Glomerular visceral epithelial cell (primary cell): ENCODE results near the gene GRIN2D.

Source experiments
- DNase-seq: peaks from one replicate; pipeline ENCODE4 v3.0.0-alpha.2; 2016; ENCODE audit errors: extremely low spot score

The GRIN2D gene

DNA sequence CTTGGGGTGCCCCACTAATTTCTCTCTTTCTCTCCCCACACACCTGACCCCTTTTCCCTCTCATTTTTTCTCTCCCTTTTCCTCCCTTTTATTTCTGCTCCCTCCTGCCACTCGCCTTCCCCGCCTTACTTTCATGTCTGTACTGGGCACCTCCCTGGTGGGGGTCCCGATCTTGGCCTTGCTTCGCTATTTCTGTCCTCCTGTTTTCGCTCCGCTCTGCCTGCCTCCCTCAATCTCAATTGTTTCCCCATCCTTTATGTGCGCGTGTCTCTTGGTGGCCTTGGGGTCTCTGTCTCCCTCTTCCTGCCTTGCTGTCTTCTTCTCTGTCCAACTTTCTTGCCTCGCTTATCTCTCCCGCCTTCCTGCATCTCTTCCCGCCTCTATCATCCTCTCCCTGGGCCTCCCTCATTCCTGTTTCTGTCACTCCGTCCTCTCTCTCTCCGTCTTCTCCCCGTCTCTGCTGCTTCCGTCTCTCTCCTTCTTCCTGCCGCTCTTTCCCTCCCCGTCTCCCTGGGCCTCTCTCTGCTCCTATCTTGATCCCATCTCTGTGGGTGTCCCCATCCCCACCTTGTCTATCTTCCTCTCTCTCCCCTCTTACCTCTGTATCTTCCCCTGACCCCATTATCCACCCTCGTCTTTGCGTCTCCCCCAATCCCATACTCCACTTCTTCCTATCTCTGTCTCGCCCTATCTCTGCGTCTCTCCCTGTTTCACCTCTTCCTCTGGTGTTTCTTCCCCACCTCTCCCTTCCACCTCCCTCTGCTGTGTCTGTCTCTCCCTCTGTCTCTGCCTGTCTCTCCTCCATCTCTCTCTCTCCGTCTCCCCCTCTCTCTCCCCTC is 4.0 kb downstream of the GRIN2D start:
- DNase-seq: no peak

DNA sequence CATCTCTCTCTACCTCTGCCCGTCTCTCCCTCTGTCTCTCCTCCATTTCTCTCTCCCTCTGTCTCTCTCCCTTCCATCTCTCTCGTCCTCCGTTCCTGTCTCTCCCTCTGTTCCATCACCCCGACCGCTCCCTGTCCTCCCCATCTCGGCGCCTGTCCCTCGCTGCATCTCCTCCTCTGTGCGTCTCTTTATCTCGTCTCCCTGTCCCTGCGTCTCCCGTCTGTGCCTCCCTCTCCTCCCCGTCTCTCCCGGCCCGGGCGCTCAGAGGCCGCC is 4.6 kb downstream of the GRIN2D start:
- no peak for DNase-seq

DNA sequence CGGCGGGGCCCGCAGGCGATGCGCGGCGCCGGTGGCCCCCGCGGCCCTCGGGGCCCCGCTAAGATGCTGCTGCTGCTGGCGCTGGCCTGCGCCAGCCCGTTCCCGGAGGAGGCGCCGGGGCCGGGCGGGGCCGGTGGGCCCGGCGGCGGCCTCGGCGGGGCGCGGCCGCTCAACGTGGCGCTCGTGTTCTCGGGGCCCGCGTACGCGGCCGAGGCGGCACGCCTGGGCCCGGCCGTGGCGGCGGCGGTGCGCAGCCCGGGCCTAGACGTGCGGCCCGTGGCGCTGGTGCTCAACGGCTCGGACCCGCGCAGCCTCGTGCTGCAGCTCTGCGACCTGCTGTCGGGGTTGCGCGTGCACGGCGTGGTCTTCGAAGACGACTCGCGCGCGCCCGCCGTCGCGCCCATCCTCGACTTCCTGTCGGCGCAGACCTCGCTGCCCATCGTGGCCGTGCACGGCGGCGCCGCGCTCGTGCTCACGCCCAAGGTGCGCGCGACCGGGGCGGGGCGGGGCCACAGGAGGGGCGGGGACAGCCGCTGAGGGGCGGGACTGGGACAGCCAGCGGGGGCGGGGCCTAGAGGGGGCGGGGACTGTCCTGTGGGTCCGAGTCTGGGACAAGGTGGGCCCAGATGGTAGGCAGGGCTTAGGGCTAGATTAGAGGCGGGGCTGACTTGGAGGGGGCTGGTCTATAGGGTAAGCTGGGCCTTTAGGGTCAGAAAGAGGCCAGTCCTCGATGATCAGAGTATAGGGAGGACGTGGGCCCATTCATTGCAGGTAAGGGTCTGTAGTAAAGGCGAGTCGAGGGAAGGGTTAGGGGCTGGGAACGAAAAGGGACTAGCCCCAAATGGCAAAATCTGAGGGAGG is 5.1 kb downstream of the GRIN2D start:
- peak; percentile 82 for DNase-seq

DNA sequence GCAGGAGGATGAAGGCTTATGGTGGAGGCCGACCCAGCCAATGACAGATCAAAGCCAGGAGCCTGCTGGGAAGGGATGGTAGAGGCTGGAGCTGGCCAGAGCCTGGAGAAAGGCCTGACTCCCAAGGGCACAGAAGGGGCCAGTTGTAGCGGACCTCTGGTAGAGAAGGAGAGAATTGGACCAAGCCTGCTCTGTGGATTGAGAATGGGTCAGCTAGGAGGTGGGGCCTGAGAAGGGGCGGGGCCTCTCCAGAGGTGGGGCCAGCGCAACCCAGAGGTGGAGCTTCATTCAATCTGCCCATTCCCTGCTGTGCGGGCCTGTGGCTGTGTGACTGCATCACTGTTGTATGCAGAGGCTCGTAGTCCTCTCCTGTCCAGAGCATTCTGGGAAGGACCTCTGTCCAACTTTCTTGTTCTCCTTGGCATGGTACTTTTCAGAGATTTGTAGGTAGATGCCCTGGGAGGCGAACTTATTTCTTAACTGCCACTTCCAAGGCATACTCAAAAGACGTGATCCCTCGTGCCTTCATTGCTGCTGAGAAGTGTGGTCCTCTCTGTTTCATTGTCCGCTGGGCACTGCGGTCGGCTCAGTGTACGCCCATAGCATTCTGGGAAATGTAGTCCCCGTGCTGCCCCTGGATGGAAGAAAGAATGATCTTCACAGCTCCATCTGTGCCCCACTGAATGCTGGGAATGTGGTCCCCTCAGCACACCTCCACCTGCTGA is 6.7 kb downstream of the GRIN2D start:
- peak; percentile 62 for DNase-seq

DNA sequence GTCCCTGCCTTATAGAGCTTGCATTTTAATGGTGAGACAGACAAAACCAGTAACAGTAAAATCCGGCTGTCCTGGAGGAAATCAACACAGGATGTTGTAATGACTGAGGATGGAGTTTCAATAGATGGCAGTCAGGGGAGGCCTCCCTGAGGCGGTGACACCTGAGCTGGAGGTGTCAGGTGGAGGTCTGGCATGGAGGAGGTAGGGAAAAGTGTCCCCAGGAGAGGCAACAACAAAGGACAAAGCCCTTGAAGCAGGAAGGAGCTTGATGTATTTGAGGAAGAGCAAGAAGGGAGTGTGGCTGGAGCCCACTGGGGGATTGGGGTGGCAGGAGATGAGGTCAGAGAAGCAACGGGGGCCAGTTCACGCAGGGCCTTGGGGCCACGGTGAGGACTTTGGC is 7.8 kb downstream of the GRIN2D start:
- no peak for DNase-seq

DNA sequence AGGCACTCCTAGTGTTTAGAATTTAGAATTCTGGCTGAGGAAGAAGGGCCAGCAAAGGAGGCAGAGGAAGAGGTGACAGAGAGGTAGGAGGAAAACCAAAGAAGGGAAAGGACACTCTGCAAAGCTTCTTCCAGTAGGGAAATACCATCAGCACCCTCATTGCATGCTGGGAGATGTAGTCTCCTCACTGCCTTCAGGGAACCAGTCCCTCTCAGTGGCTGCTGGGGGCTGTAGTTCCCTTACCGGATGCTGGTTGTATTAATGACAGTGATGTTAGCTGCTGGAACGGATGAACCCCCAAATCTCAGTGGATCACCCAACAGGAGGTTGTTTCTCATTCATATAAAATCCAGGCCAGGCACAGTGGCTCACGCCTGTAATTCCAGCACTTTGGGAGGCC is 10.1 kb downstream of the GRIN2D start:
- peak; percentile 55 for DNase-seq

DNA sequence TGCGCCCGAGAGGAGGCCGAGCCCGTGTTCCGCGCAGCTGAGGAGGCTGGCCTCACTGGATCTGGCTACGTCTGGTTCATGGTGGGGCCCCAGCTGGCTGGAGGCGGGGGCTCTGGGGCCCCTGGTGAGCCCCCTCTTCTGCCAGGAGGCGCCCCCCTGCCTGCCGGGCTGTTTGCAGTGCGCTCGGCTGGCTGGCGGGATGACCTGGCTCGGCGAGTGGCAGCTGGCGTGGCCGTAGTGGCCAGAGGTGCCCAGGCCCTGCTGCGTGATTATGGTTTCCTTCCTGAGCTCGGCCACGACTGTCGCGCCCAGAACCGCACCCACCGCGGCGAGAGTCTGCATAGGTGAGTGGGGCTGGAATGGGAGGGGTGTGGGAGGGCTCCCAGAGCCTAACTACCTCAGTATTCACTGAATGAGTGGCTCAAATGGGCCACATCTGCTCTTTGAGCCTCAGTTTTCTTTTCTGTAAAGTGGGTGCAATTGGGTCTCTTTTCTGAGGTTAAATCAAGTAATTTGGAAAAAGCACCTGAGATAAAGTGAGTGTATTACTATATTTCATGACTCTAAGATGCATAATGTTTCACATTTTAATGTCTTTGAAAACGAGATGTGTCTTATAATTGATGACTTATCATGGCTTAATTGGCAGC is 11.7 kb downstream of the GRIN2D start:
- DNase-seq: no peak

DNA sequence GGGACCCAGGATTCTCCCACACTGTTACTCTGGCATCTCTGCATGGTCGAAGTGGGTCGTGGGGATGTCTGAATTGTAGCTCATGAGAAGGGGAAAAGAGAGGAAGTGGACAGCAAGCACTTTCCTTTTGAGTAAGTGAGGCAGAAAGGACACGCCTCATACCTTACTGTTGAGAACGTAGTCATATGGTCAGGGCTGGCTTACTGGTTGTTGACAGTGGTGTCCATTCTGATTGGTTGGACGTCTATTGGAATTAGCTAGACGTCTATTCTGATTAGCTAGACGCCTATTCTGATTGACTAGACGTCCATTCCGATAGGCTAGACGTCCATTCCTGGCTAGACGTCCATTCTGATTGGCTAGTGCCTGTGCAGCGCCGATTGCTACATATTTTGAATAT is 12.4 kb downstream of the GRIN2D start:
- no peak for DNase-seq

DNA sequence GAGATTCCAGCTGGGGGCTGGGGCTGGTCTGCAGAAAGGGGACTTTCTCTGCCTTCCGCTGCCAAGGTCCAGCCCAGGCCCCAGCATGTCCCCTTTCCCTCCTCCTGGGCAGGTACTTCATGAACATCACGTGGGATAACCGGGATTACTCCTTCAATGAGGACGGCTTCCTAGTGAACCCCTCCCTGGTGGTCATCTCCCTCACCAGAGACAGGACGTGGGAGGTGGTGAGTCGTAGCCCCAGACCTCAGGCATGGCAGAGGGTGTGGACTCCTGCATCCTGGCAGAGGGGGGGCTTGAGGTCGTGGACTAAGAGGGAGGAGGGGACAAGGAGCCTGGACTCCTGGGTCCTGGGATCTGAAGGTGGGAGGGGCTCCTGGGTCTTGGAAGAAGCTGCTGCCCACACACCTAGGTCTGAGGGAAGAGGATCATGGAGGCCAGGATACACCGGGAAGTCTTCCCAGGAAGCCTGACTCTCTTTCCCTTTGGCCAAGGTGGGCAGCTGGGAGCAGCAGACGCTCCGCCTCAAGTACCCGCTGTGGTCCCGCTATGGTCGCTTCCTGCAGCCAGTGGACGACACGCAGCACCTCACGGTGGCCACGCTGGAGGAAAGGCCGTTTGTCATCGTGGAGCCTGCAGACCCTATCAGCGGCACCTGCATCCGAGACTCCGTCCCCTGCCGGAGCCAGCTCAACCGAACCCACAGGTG is 20.6 kb downstream of the GRIN2D start:
- peak; percentile 63 for DNase-seq

DNA sequence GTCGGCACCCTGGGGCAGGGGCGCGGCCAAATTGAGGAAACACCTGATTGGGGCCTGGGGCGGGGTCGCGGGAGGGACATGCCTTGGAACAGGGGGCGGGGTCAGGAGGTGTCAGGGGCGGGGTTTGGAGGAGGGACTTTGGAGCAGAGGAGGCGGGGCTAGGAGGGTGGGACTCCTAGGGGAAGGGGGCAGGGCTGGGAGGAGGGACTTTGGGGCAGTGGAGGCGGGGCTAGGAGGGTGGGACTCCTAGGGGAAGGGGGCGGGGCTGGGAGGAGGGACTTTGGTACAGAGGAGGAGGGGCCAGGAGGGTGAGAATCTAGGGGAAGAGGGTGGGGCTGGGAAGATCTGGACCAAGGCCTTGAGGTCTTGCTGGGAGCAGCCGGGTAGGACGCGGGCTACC is 21.9 kb downstream of the GRIN2D start:
- peak; percentile 77 for DNase-seq

DNA sequence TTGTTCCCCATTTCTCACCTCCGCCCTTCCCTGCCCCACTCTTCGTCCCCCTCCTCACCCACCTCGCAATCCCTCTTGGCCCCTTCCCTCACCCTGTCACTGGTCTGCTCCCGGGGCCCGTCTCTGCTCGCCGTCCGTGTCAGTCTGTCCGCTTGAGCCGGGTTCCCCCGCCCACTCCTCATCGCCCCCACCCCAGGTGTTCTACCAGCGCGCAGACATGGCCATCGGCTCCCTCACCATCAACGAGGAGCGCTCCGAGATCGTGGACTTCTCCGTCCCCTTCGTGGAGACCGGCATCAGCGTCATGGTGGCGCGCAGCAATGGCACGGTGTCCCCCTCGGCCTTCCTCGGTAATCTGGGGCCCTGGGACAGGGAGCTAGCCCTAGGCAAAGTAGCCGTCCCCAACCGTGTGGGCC is 22.3 kb downstream of the GRIN2D start:
- no peak for DNase-seq

DNA sequence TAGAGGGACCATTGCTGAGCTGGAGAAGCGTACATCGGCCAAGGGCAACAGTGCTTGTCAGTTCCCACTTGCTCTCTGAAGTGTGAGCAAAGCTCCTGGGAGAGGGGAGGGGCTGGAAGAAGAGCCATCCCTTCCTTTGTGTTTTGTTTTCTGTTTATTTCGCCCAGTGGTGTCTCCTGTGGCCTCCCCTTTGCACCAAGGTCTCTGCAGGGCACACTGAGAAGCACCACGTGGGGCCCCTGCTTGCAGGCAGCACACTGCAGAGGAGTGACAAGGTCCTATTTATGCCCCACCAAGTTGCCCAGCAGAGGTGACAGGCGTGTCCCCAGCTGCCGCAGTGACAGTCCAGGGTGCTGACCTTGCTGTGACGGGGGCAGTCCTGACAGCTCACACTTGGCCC is 24.0 kb downstream of the GRIN2D start:
- no peak for DNase-seq

DNA sequence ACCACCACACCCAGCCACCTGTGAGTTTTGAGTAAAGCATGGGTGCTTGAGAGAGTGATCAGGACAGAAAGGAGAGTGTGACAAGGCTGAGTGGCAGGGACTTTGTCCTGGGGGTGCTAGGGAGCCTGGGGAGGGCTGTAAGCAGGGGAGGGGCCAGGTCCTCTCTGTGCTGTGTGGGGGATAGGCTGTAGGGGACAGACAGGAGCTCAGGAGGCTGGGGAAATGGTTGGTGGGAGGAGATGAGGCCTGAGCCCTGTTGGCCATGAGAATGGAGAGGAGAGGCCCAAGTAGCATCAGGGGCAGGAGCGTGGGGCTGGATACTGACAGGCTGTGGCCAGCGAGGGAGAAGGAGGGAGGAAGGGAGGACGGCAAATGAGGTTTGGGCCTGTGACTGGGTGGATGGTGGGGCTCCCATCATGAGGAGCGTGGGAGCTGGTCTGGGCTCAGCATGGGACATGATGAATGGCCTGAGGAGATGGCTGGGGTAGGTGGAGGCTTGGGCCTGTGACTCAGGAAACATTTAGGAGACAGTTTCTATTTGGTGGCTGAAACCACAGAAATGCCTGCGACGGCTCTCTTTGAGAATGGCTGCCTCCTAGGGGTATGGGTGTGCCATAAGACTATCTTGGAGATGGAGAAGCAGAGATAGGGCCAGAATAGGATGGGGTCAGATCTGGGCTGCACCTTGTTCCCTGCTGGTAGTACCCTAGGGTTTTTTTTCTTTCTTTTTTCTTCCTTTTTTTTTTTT is 25.0 kb downstream of the GRIN2D start:
- DNase-seq: peak; percentile 31

DNA sequence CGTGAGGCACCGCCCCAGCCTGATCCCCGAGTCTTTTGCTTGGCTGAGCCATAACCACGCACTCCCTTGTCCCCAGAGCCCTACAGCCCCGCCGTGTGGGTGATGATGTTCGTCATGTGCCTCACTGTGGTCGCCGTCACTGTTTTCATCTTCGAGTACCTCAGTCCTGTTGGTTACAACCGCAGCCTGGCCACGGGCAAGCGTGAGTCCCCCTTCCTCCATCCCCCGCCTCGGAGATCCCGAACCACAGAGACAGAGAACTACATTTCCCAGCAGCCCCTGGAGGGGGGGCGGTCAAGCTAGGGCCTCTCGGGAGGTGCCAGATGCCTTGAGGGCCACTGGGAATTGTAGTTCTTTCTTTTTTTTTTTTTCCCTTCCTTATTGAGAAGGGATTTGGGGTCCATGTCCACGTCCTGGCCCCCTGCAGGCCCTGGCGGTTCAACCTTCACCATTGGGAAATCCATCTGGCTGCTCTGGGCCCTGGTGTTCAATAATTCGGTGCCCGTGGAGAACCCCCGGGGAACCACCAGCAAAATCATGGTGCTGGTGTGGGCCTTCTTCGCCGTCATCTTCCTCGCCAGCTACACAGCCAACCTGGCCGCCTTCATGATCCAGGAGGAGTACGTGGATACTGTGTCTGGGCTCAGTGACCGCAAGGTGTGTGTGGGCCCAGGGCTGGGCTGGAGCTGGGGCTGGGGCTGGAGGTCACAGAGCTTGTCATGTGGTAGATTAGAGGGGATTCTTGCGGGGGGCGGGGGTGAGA is 25.9 kb downstream of the GRIN2D start:
- no peak for DNase-seq

DNA sequence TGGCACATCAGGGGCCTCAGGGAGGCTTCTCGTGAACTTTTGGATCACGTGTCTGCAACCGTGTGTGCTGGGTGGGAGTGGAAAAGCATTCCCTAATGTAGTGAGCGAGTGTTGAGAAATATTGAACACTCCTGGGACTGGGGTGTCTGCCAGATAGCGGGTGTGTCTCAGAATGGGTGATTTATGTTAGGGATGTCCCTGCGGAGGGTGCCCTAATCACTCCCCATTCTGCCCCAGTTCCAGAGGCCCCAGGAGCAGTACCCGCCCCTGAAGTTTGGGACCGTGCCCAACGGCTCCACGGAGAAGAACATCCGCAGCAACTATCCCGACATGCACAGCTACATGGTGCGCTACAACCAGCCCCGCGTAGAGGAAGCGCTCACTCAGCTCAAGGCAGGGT is 28.1 kb downstream of the GRIN2D start:
- DNase-seq: no peak

DNA sequence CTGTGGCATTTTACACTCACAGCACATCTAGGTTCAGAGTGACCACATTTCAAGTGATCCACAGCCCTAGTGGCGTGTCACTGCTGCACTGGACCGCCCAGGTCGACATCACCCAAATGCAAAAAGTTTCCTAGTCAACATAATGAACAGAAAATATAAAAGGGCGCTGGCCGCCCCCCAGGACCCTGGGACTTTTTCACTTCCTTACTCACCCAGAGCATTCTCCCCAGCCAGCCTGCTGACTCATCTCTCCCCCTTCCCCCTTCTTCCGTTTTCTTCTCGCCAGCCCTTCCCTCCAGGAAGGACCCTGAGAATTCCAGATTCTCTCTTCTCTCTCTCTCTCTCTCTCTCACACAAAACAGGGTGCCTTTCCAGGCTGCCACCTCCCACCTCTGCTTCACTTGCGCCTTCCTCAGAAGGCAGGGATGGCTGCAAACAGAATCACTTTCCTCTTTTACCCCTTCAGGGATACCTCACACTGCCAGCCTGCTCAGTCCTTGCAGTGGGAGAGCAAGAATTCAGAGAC is 31.3 kb downstream of the GRIN2D start:
- peak; percentile 73 for DNase-seq

DNA sequence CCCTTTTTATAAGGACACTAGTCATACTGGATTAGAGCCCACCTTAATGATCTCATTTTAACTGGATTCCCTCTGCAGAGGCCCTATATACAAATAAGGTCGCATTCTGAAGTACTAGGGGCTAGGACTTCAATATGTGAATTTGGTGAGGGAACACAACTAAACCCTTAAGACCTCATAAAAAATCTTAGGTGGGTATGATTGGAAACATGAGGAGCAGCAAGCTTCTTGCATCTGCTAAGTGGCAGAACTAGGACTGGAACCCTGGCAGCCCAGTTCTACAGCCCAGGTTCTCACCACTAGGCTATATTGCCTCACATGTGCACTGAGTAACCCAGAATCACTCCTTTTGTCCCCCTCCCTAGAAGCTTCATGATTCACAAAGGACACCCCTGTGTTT is 35.2 kb downstream of the GRIN2D start:
- DNase-seq: no peak

DNA sequence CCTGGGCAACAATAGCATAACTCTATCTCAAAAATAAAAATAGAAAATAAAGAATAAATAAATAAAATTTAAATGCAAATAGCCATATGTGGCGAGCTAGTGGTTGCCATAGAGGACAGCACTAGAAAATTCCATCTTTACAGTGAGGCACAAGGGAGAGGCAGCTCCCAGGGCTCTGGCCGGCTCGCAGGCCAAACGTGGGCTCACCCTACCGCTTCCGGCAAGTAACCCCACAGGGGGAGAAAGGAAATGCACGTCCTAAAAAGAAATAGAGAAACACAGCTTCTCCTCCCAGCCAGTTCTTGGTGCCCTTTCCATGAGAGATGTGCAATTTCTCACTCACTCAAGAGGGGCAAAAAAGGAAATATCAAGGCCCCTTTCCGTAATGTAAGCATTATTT is 39.9 kb downstream of the GRIN2D start:
- no peak for DNase-seq

DNA sequence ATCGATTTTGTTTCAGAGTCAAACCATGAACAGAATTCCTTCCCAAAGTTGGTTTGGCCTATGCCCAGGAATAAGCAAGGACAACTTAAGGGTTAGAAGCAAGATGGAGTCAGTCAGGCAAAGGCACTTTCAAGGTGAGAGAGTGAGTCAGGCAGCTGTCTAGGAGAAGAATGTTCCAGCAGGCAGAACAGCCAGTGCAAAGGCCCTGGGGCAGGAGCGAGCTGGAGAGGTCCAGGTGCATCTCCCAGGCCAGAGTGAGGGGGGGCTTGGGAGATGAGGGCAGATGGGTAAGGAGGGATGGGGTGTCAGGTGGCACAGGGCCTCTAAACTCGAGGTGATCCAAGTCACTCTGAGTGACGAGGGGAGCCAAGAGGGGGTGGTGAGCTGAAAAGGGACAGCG is 43.1 kb downstream of the GRIN2D start:
- DNase-seq: no peak
